ENCODE results near the gene GLG1.
A peak's percentile ranks its signal among the peaks of the same experiment; 100 is the strongest.

Gene GLG1

GRCh38 chr16:74573622-74574021 is 33.3 kb downstream of the GLG1 start:
- TF ChIP-seq ZFX (IDR thresholded peaks at IDR 0.05) (no peak), CTCF (conservative IDR thresholded peaks at IDR 0.05) (no peak)
- no peak overlapping the region for H3K27ac ChIP-seq

DNA sequence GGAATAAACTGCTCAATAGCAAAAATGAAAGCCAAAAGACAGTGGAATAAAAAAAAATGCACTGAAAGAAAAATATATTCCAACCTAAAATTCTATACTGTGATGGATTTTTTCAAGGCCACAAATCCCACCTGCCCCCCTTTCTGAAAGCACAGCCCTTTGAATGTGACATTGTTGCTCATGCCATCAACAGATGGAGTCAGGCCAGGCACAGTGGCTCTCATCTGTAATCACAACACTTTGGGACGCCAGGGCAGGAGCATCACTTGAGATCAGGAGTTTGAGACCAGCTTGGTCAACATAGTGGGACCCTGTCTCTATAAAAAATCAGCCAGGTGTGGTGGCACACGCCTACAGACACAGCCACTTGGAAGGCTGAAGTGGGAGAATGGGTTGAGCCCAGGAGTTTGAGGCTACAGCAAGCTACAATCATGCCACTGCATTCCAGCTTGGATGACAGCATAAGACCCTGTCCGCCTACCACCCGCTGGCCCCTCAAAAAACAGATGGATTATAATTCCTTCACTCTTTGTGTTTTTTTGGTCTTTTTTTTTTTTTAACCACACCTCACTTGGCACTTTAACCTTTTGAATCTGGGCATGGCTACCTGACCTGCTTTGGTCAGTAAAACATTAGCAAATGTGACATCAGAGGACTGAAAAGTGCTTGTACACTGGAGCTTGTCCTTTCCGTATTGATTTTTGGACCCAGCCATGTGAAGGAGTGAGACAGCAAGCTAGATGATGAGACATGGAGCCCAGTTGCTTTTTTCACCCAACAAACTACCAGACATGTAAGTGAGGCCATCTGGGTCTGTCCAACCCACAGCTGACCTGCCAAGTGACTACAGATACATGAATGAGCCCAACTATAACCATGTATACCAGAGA is 36.3 kb downstream of the GLG1 start:
- H3K27ac ChIP-seq, result no peak overlapping the region
- TF ChIP-seq ZFX (IDR thresholded peaks at IDR 0.05) (no peak), CTCF (conservative IDR thresholded peaks at IDR 0.05) (no peak)

GRCh38 chr16:74568961-74569631 is 37.8 kb downstream of the GLG1 start:
- peak overlapping the region; percentile 19; the same call in 1 of the 2 replicates for H3K27ac ChIP-seq
- TF ChIP-seq CTCF (conservative IDR thresholded peaks at IDR 0.05) (no peak), ZFX (IDR thresholded peaks at IDR 0.05) (no peak)

DNA sequence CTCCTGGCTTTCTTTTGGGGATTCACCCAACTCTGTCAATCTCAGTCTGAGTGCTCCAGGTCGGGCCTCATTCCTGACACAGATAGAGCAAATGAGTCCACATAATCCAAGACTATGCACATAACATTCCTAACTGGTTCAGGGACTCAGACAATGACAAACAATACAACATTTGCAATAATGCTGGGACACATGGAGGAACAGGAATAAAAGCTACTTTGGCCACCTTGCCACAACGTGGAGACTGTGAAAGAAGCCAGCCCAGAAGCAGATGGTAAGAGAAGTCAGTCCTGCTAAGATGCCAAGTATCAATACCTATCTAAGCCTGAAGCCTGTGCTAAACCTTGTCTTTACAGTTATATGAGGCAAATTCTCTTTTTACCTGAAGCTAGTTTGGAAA is 39.0 kb downstream of the GLG1 start:
- H3K27ac ChIP-seq, result no peak overlapping the region
- TF ChIP-seq CTCF (conservative IDR thresholded peaks at IDR 0.05) (no peak), ZFX (IDR thresholded peaks at IDR 0.05) (no peak)

DNA sequence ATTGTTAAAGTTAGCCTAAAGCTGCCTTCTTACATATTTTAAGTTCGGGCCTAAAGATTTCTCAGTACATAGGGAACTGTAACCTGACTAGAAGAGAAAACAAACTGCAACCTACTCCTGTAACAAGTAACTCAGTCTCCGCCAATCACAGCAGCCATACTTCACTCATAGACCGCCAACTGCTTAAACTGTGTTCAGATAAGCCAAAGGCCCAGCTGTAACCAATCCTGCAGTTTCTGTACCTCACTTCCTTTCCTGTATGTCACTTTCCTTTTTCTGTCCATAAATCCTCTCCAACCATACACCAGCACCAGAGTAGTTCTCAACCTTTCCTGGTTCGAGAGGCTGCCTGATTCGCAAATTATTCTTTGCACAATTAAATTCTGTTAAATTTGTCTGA is 41.5 kb downstream of the GLG1 start:
- TF ChIP-seq CTCF (conservative IDR thresholded peaks at IDR 0.05) (no peak), ZFX (IDR thresholded peaks at IDR 0.05) (no peak)

GRCh38 chr16:74564451-74564984 is 42.4 kb downstream of the GLG1 start:
- no peak overlapping the region for H3K27ac ChIP-seq
- TF ChIP-seq CTCF (conservative IDR thresholded peaks at IDR 0.05) (no peak), ZFX (IDR thresholded peaks at IDR 0.05) (no peak)

More for the DNA sequence above, 41.5 kb downstream of the GLG1 start:
- H3K27ac ChIP-seq, result no peak overlapping the region

- TF ChIP-seq CTCF (conservative IDR thresholded peaks at IDR 0.05) (no peak), ZFX (IDR thresholded peaks at IDR 0.05) (no peak)
- no peak overlapping the region for H3K27ac ChIP-seq
Observed at GRCh38 chr16:74563828-74564263, 43.1 kb downstream of the GLG1 start.
